DMS53 (cell line): ENCODE results near the gene PODNL1.

Experiments
- DNase-seq: peaks from one replicate; lab custom pipeline; 2025; lab: John Stamatoyannopoulos, UW

The PODNL1 gene, protein sequence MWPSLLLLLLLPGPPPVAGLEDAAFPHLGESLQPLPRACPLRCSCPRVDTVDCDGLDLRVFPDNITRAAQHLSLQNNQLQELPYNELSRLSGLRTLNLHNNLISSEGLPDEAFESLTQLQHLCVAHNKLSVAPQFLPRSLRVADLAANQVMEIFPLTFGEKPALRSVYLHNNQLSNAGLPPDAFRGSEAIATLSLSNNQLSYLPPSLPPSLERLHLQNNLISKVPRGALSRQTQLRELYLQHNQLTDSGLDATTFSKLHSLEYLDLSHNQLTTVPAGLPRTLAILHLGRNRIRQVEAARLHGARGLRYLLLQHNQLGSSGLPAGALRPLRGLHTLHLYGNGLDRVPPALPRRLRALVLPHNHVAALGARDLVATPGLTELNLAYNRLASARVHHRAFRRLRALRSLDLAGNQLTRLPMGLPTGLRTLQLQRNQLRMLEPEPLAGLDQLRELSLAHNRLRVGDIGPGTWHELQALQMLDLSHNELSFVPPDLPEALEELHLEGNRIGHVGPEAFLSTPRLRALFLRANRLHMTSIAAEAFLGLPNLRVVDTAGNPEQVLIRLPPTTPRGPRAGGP

DNA sequence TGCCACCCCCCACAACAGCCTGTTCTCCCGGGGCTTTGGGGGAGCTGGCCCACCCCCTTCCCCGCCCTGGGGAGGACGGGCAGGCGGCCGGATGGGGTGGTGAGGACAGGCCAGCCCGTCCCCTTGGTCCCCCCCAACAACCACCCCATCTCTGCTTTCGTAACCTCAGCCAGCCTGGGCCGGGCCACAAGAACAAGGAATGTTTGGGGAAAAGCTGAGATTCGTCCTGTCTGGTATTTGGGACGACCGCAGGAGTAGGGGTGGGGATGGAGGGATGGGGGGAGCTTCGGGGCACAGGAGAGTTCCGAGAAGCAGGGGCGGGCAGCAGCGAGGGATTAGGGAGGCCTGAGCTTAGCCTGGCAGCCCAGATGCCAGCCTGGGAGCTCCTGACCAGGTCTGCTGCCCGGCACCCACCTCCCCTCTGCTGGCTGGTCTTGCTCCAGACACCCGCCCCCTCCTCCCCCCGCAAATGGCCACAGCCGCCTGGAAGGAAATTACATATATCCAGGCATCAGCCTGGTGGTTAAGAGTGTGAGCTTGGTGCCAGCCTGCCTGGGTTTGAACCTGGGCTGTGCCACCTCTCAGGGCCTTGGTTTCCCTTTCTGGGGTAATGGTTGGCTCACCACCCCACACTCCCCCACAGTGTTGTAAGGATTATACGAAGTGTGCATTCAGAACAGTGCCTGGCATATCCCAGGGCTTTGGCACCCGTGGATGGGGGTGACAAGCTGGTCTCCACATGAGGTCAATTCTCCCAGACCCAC is at the start of gene PODNL1:
Gene PODNL1, minus strand, starts transcription at position 117 of the 764 bp plus-strand sequence. CDS start 236 bp downstream, outside the sequence.
- no peak for DNase-seq

DNA sequence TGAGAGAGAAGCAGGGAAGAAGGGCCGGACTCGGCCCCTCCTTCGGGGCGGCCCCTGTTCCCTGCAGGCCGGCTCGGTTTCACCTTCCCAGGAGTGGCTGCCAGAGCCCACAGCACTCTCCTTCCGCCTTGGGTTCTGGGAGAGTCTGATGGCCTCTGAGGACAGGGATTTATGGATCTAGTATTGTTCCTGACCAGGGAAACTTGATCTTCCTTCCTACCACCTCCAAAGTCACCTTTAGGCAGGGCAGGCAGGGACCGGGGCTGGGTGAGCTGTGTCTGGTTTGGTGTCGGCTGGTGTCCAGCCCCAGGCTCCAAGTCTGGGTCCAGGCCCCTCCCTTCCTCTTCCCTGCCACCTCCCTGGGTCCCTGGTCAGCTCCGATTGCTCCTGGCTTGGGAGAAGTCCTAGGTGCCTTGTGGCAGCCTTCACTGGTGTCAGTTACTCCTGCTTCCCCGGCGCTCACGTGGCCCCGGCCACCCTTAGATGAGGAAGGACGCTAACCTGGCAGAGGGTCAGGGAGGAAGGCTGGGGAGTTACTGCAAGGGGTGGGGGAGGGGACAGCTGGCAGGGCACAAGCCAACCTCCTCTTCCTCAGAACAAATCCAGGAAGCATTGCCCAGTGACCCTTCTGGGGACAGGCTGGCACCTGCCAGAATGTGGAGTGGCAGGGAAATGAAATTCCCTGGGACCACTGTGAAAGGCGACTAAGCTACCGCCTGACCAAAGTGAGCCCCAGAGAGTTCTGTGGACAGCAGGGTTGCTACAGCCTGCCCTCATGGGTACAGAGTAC is 49.1 kb upstream of the PODNL1 start:
- peak; percentile 65 for DNase-seq

DNA sequence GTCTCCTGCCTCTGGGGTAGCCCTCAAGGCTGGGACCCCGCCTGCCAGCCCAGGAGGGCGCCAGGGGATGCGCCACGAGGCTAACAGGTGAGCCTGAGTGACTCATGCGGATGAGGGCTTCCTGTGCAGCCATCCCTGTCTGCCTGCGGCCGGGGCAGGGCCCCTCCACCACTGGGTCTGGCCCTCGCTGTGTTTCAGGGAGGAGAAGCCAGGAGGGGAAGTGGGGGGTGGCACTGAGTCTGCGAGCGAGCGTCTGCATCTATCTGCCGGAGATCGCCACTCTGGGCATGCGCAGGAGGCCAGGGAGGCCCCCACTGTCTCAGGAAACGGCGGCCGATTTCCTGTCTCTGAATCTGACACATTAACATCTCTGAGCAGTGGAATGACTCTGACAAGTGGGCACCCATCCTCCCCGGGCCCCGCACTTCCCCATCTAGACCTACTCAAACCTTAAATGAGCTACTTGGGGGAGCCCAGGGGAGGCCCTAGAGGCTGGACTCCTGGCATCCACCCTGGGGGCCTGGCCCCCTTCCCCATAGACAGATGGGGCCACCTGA is 48.2 kb upstream of the PODNL1 start:
- peak; percentile 95 for DNase-seq

DNA sequence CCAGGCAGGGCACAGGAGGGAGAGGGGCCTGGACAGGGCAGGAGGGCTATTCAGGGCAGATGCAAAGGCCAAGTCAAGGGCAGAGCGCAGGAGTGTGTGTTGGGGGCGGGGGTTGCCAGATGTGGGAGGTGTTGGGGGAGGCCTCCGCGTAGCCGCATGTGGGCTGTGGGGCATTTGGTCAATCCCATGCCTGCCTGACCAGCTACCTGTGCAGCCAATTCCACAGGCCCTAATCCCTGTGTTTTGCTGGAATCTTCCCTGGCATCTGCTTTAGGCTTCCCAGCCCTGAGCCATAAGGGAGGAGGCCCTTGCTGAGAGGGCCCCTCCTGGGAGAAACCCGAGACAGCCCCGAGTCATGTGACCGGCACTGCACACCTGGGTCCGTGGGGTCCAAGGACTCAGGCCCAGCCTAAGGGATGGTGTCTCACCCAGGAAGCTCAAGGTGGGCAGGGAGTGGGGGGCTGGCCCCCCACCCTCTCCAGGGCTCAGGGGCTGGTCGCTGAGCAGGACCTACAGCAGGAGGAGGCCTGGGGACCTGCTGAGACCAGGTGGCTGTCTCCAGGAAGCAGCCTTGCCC is 47.6 kb upstream of the PODNL1 start:
- peak; percentile 84 for DNase-seq

DNA sequence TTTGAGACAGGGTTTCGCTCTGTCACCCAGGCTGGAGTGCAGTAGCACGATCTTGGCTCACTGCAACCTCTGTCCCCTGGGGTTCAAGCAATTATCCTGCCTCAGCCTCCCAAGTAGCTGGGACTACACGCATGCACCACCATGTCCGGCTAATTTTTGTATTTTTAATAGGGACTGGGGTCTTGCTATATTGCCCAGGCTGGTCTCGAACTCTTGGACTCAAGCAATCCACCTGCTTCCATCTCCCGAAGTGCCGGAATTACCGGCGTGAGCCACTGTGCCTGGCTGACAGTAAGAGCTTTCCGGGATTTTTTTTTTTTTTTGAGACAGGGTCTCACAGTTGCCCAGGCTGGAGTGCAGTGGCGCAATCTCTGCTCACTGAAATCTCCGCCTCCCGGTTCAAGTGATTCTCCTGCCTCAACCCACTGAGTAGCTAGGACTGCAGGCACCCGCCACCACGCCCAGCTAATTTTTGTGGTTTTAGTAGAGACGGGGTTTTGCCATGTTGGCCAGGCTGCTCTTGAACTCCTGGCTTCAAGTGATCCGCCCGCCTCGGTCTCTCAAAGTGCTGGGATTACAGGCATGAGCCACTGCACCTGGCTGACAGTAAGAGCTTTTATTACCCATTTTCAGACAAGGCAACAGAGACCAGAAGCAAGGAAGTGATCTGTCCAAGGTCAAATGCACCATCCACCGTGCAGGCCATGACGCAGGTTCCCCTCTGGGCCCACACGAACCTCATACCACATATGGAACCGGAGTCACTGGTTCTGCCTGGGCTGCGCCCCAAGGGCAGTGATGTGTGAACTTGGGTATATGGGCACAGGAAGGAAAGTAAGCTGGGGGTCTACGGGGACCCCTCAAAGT is 46.9 kb upstream of the PODNL1 start:
- DNase-seq, result peak; percentile 34

DNA sequence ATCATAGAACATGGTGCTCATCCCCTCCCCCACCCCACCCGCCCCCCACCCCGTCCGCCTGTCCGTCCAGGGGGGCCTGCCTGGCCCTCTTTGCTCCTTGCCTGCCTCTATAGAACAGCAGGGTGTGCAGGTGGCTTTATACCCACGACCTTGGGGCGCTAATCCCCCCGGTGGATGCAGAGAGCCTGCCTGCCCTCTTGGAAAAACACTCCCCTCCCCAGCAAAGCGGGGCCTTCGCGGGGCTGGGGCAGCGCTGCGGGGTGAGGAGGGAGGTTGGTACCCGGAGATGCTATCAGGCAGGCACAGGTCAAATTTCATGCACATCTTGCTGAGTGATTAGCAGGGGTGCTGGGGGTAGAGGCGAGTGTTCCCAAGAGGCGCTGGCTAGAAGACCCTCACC is 46.0 kb upstream of the PODNL1 start:
- DNase-seq, result peak; percentile 31

DNA sequence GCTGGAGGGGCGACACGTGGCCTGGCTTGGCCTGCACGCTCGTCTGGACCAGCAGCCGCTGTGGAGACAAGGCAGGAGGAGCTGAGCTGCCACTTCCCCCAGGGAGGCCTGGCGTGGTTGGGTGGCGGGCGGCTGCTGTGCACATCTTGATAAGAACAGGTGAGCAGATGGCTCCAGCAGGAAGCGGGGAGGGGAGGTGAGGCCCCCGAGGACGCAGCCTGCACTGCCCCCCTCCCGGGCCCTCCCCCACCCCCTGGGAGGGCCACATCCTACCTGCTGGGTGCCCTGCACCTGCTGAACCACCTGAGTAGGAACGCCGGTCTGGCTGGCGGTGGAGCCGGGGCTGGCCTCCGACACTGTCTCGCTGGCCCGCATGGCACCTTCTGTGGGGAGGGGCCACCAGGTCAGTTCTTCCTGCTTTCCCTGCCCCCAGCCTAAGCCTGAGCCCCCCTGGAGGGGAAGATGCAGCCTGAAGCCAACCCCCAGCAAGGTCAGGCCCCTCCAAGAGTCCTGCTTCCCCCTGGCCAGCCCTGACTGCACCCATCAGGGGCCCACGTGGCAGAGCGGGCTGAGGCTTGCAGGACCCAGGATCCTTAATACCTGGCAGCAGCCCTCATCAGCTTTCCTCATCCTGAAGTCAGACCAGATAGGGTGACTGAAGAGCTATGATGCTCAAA is 45.1 kb upstream of the PODNL1 start:
- peak; percentile 93 for DNase-seq

DNA sequence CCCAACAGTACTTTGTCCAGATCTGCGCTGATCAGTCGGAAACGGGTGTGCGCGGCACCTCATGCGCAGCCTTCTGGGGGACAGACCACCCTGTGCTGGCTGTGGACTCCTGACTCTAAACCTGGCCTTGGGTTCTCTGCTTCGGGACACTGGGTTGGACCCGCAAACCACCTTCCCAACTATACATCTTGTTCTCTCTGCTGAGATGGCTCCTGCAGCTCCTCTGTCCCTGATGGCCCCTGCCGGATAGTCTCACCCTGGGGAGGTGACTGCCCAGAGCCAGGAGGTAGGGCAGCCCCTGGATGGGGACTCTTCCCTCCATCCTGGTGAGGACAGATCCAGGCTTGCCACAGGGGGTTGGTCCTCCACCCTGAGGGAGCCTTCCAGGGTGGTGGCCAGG is 44.6 kb upstream of the PODNL1 start:
- no peak for DNase-seq

DNA sequence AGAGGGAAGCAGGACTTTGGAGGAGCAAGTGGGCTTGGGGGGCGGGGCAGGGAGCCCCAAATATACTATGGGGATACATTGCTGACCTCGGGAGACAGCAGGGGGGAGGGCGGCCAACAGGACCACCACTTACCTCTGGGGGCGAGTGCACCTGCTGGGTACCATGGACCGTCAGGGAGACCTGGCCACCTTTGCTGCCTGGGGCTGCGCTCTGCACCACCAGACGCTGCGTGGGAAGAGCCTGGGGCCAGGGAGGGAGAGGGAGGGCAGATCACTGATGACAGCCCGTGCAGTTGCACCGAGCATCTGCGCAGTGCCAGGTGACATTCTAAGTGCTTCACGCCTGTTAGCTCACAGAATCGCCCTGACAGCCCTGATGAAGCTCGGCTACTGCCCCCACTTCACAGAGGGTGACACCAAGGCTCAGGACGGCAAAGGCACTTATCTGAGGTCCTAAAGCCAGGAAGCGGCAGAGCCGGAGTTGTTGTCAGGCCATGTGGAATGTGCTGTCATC is 43.8 kb upstream of the PODNL1 start:
- peak; percentile 31 for DNase-seq

DNA sequence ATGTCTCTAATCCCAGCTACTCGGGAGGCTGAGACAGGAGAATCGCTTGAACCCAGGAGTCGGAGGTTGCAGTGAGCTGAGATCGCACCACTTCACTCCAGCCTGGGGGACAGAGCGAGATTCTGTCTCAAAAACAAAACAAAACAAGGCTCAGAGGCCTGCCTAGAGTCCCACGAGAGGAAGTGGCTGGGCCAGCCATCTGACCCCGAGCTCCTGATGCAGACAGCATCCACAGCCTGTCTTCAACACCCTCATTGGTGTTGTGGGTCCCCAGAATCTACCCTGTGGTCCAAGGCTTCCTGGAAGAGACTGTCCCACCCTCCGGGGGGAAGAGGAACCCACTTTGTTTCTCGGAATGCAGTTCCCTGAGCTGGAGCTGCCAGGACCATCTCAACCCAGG is 43.2 kb upstream of the PODNL1 start:
- DNase-seq, result no peak

DNA sequence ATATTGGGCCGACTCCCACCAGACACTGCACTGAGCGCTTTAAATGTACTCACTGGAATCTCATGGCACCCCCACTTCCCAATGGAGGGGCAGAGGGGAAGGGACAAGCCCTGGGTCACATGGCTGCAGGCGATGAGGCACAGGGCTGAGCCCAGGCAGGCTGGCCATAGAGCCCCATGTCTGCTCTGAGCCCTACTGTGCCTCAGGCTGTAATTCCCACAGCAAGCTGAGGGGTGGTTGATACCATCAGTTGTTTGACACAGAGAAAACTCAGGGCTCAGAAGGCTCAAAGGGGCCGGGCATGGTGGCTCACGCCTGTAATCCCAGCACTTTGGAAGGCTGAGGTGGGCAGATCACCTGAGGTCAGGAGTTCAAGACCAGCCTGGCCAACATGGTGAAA is 42.8 kb upstream of the PODNL1 start:
- no peak for DNase-seq

DNA sequence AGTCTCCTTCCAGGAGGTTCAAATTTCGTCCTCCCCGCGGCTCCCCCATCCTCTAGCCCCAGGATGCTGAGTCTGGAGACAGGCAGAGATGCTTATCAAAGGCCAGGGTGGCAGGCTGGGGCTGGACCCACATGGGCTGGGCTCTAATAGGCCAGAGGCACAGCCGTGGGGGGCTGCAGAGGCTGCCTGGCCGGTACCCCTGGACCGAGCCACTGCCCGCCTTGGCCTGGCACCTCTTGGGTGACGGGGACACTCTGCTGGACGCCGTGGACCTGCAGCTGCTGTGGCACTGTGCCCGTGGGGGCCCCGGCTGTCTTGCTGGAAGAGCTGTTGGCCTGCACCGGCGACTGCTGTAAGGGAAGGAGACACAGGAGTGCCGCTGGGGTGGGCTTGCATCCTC is 42.1 kb upstream of the PODNL1 start:
- DNase-seq, result no peak

DNA sequence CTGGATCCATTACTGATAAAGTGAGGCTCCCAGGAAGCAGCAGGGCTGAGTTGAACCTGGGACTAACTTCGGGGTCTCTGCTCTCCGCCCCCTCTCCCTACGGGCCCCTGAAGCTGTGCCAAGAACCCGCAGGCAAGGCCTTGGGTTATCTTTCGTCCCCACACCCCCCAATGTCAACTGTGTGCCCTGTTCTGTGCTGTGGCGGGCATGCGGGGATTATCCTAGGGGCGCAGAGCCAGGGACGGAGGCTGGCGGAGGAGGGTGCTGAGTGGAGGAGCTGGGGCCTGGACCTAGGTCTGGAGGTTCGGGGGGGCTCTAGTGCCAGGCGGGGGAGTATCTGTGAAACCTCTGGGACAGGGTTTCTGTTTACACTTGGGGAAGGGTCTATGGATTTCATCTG is 41.5 kb upstream of the PODNL1 start:
- no peak for DNase-seq

DNA sequence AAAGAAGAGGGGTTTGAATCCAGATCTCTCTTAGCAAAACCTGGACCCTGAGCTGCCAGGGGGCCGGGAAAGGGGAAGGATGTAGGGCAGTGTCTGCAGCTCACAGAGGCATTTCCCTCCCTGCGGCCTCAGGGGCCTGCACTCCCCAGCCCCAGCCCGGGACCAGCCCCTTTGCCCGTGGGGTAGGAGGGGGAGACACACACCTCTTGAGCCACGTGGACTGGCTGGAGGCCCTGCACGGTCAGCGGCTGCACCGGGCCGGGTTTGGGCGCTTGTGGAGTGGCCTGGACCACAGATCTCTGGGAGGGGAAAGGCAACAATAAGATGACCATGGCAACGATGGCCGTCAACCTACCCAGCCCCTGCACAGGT is 41.0 kb upstream of the PODNL1 start:
- no peak for DNase-seq

DNA sequence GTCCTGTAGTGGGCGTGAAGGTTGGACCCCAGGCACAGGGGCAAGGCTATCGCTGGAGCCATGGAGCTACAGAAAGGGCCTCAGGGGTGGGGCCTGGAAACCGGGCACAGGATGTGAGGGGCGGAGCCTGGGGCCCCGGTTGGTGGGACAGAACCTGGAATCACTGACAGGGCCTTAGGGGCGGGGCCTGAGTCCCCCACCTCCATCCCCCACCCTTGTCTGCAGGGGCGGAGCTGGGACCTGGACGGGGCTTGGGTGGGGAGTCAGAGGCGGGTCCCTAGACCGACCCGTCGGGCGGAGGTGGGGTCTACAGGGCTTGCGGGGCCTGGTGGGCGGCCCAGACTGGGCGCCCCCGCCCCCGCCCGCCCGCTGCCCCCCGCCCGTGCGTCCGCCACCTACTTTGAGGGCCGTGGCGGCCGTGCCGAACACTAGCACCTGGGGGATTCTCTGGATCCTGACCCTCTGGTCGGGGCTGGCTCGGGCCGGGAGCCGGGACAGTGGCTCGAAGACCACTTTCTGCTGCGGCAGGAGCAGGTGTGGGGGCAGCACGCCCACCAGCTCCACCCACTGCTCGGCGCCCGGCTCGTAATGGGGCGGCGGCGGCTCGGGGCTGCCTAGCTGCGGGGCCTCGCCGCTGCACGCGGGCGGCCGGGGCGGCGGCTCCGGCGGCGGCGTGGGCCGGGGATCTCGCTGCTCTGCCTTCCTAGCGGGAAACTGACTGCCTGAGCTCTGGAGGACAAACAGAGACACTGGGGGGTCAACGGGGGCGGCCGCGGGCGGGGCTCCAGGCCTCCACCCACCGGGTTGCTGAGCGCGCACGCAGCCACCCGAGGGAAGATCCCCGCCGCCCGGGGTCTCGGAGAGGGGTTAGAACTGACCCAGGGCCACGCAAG is 40.4 kb upstream of the PODNL1 start:
- DNase-seq, result no peak

DNA sequence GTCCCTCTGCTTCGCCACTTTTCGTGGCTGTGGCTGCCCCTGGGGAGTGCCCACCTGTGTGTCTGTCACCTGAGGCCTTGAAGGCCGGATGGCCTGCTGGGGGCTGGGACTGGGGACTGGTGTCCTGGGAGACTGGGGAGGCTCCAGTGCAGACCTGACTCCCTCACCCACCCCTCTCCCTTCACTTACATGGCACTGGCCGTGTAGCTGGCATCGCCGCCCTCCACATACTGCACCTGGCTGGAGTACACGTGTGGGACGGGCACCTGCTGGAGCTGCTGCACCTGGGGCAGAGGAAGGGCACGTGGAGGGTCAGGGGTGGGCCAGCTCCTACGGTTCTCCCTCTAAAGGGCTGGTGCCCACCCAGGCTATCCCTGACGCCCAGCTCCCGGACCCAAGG is 39.6 kb upstream of the PODNL1 start:
- no peak for DNase-seq

DNA sequence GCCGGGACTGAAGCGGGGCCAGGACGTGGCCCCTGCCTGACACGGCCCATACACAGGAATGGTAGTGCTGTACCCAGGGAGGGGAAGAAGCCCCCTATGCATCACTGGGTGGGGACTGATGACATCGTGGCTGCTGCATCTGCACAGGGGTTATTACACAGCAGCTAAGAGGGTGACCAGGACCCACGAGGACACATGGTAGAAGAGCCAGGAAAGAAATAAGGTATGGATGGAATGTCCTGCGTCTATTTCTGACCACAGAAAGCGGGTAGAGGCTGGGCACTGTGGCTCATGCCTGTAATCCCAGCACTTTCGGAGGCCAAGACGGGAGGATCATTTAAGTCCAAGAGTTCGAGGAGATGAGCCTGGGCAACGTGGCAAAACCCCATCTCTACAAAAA is 38.2 kb upstream of the PODNL1 start:
- DNase-seq, result no peak

DNA sequence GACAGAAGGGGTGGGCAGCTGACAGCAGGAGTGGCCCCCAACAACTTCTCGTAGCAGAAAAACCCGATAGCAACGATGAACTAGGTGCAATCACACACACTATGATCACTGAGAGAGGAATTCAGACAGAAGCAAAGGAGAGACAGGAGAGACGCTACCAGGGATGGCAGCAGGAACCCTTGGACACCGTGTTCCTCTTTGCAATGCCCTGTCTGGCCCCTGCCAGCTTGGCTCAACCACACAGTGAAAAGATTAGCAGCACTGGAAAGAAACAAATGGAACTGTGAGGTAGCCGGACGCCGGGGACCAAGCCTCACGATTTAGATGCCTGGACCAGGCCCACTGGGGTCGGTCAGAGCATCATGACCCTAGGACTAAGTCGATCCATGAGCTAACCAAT is 37.7 kb upstream of the PODNL1 start:
- no peak for DNase-seq

DNA sequence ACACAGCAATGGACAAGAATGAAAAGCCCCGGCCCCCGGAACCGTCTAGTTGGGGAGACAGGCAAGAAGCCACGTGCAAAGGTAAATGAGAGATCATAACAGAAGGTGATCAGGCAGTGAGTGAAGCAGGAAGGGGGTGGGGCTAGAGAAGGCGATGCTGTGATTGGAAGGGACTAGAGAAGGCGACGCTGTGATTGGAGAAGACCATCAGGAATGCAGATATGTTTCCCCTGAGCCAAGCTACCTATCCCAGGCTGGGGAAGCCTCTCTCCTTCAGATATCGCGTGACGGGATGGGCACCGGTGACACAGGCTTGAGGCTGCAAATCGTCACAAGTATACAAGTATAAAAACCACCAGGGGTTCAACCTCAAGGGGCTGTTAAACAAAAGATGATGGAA is 35.9 kb upstream of the PODNL1 start:
- peak; percentile 95 for DNase-seq
